B cell (primary cell): ENCODE results near the gene MED26. TPM values are rescaled to one million over a fixed set of nuclear protein-coding genes. Genes with fewer than 3 reads are reported as not detected.

Experiments
- ATAC-seq: fragments of 200-7000 bp; cut with Tn5 transposase; one replicate; pipeline ENCODE4 v1.10.0; 2021; ENCODE audit warnings: low read depth, mild to moderate bottlenecking, moderate number of reproducible peaks, moderate library complexity
- CTCF ChIA-PET: fragments of 350-600 bp; sonication (Branson Sonifier 250); formaldehyde crosslinking; loops from one replicate; lab custom pipeline; 2021; ENCODE audit warnings: antibody characterized with exemption, inconsistent platforms; lab: Charles Lee
- POLR2A ChIA-PET: fragments of 350-600 bp; sonication (Branson Sonifier 250); formaldehyde crosslinking; loops from one replicate; lab custom pipeline; 2021; ENCODE audit warnings: antibody characterized with exemption; lab: Charles Lee
- DNase-seq: peaks from one replicate; pipeline ENCODE4 v3.0.0; 2013
- H2AFZ ChIP-seq: 2 replicates; pipeline ENCODE4 v1.6.1; 2012; ENCODE audit warnings: mild to moderate bottlenecking, low read depth, low read length; ENCODE audit not compliant: insufficient read depth, poor library complexity, severe bottlenecking
- H3K27ac ChIP-seq, 2 donors: 1 replicate in 1 of 2; 2 replicates in 1 of 2; pipeline ENCODE4 v1.5.1; 2012 to 2013; ENCODE audit warnings: low read length in 2 of 2, mild to moderate bottlenecking in 2 of 2, moderate library complexity in 1 of 2
- H3K27me3 ChIP-seq, 4 experiments: fragments of 200-600 bp in 1 of 4; sonication (generic) in 1 of 4; replicated peaks in 1 of 4; 1 replicate in 2 of 4; 2 replicates in 2 of 4; pipeline versions ENCODE4 v1.6.1 to v1.7.0; 2013 to 2016; ENCODE audit warnings: low read length in 3 of 4, mild to moderate bottlenecking in 2 of 4, mixed read lengths in 1 of 4, moderate library complexity in 1 of 4; ENCODE audit not compliant: insufficient read depth in 4 of 4, control insufficient read depth in 3 of 4; ENCODE audit errors: control extremely low read depth in 1 of 4
- H3K36me3 ChIP-seq, 2 experiments: replicated peaks in 1 of 2; 1 replicate in 1 of 2; 2 replicates in 1 of 2; pipeline versions ENCODE4 v1.6.1 to v1.7.1; 2013; ENCODE audit warnings: low read length in 1 of 2; ENCODE audit not compliant: insufficient read depth in 2 of 2, control insufficient read depth in 1 of 2; ENCODE audit errors: control extremely low read depth in 1 of 2, extremely low read depth in 1 of 2
- H3K4me1 ChIP-seq, 2 donors: fragments of 200-600 bp in 1 of 2; sonication (generic) in 1 of 2; 1 replicate in 1 of 2; 2 replicates in 1 of 2; pipeline versions ENCODE4 v1.5.1 to v1.6.1; 2013 to 2017; ENCODE audit warnings: low read length in 2 of 2; ENCODE audit not compliant: control insufficient read depth in 2 of 2, insufficient read depth in 2 of 2
- H3K4me2 ChIP-seq: replicated peaks from 2 replicates; pipeline ENCODE3; 2012; ENCODE audit warnings: mild to moderate bottlenecking, low read depth, low read length; ENCODE audit not compliant: poor library complexity, severe bottlenecking
- H3K4me3 ChIP-seq, 5 experiments: fragments of 200-600 bp in 1 of 5; sonication (generic) in 1 of 5; 1 replicate in 3 of 5; 2 replicates in 2 of 5; pipeline versions ENCODE4 v1.5.1 to v1.7.0; 2011 to 2016; ENCODE audit warnings: low read length in 4 of 5, mild to moderate bottlenecking in 4 of 5, low read depth in 2 of 5, control low read depth in 1 of 5, moderate library complexity in 1 of 5; ENCODE audit not compliant: insufficient read depth in 1 of 5; ENCODE audit errors: control extremely low read depth in 1 of 5, extremely low read depth in 1 of 5
- H3K79me2 ChIP-seq: fragments of 200-600 bp; sonication (generic); one replicate; pipeline ENCODE4 v1.6.0; 2016; ENCODE audit warnings: low read length; ENCODE audit not compliant: control insufficient read depth, insufficient read depth
- H3K9ac ChIP-seq: fragments of 200-600 bp; sonication (generic); 2 replicates; pipeline ENCODE4 v1.6.1; 2017; ENCODE audit warnings: mild to moderate bottlenecking, low read length, moderate library complexity
- H3K9me3 ChIP-seq, 3 donors: one replicate each; pipeline versions ENCODE4 v1.6.1 to v1.7.1; 2013; ENCODE audit warnings: low read length in 2 of 3; ENCODE audit not compliant: control insufficient read depth in 2 of 3, insufficient read depth in 1 of 3; ENCODE audit errors: control extremely low read depth in 1 of 3
- H4K20me1 ChIP-seq: 2 replicates; pipeline ENCODE4 v1.6.0; 2012; ENCODE audit warnings: mild to moderate bottlenecking, low read length; ENCODE audit not compliant: insufficient read depth, control insufficient read depth, poor library complexity, severe bottlenecking
- H3K27ac Mint-ChIP-seq: one replicate; pipeline ENCODE4 v1.8.0; 2021; ENCODE audit warnings: mixed read lengths
- H3K27me3 Mint-ChIP-seq: one replicate; pipeline ENCODE4 v1.8.0; 2021; ENCODE audit warnings: mixed read lengths
- H3K4me1 Mint-ChIP-seq: one replicate; pipeline ENCODE4 v1.8.0; 2021; ENCODE audit warnings: mixed read lengths
- H3K4me3 Mint-ChIP-seq: one replicate; pipeline ENCODE4 v1.8.0; 2021; ENCODE audit warnings: mixed read lengths
- H3K9me3 Mint-ChIP-seq: one replicate; pipeline ENCODE4 v1.8.0; 2022; ENCODE audit warnings: mixed read lengths; ENCODE audit not compliant: insufficient read depth
- CTCF ChIP-seq: fragments of 200-600 bp; IDR thresholded peaks from one replicate; pipeline ENCODE4 v1.8.0; 2022; ENCODE audit warnings: antibody characterized with exemption, mild to moderate bottlenecking
- EZH2 ChIP-seq: IDR thresholded peaks from 2 replicates; pipeline ENCODE4 v1.6.1; 2012; ENCODE audit warnings: borderline replicate concordance, low read depth, mild to moderate bottlenecking, moderate library complexity, low read length; ENCODE audit not compliant: insufficient read depth, poor library complexity, severe bottlenecking
- WGBS: methylation state at CpG from one replicate; pipeline ENCODE4 v1.1.5; 2013; ENCODE audit warnings: missing lambda C conversion rate; ENCODE audit not compliant: insufficient coverage; 5-methylcytosine and 5-hydroxymethylcytosine counted together
- intact Hi-C: fragments of 100-400 bp; cut with micrococcal nuclease; formaldehyde crosslinking; loops from one replicate; pipeline ENCODE4 v1.10.0; 2022
- polyA plus RNA-seq: library from polyadenylated mRNA; depleted of rRNA; stranded (reverse); fragments of >200 nt; gene quantifications from 2 replicates; pipeline ENCODE4 v1.2.3, GENCODE V29; 2012
- total RNA-seq, 2 donors: library from RNA; stranded (reverse); fragments of 120-200 nt in 1 of 2; gene quantifications; 1 replicate in 1 of 2; 2 replicates in 1 of 2; pipeline versions ENCODE4 v1.2.3 to v1.2.4, GENCODE V29; 2013 to 2022

Gene MED26
- total and polyA plus RNA-seq, 2 donors (not counting 1 experiment from before 2014, with no cell fraction given), result 15.6 to 33.6 TPM

- intact Hi-C loops, result no loop called here
- H3K4me1 Mint-ChIP-seq, result no peaks in the 10 kb centered on the region
- Histone ChIP-seq H3K4me3 (no peak overlapping the region), H3K9ac (no peak overlapping the region), H3K4me2 (no peak overlapping the region), H3K27ac (no peak overlapping the region), H3K9me3 (no peaks in the 10 kb centered on the region), H2AFZ (no peak overlapping the region), H3K79me2 (no peaks in the 10 kb centered on the region), H3K4me1 (no peaks in the 10 kb centered on the region), H3K36me3 (peaks cover 0 to 3% of the 10 kb centered on the region in 2 experiments), H3K27me3 (no peaks in the 10 kb centered on the region), H4K20me1 (no peaks in the 10 kb centered on the region)
- no peak overlapping the region for H3K27ac Mint-ChIP-seq
- no peak for ATAC-seq
- ChIA-PET CTCF (interaction anchor here (0.8 kb wide), 1 partner anchor 11 kb away, joined by 3 read pairs; no protein-coding TSS in a partner anchor), POLR2A (interaction anchor here (0.6 kb wide), 2 partner anchors 13 to 632 kb away, joined by 3 read pairs; partner anchors contain the start of gene ABHD8)
- no peaks in the 10 kb centered on the region for H3K27me3 Mint-ChIP-seq
- DNase-seq, result no peak
- no peak overlapping the region for H3K4me3 Mint-ChIP-seq
- no peaks in the 10 kb centered on the region for H3K9me3 Mint-ChIP-seq
- over 99% methylated on average over 9 of the region's 12 CpGs for WGBS
- no peak for TF ChIP-seq CTCF
- TF ChIP-seq EZH2, result no peak
Measured at GRCh38 chr19:16671652-16672274, 43.8 kb upstream of the MED26 start.

GRCh38 chr19:16670291-16670690 lies 42.3 kb upstream of the MED26 start:
- over 99% methylated on average over 10 of the region's 13 CpGs for WGBS
- H2AFZ ChIP-seq, result no peak overlapping the region
- CTCF ChIA-PET, result interaction anchor here (0.6 kb wide), 1 partner anchor 396 kb away, joined by 4 read pairs; no protein-coding TSS in a partner anchor

More at GRCh38 chr19:16670291-16670690, 42.3 kb upstream of the MED26 start:
- Mint-ChIP-seq H3K27me3 (no peaks in the 10 kb centered on the region), H3K4me1 (no peaks in the 10 kb centered on the region), H3K27ac (no peak overlapping the region), H3K9me3 (no peaks in the 10 kb centered on the region), H3K4me3 (no peak overlapping the region)
- Histone ChIP-seq H3K79me2 (peaks cover 4% of the 10 kb centered on the region), H3K9me3 (no peaks in the 10 kb centered on the region), H3K4me1 (no peaks in the 10 kb centered on the region), H3K4me3 (no peak overlapping the region), H3K27me3 (no peaks in the 10 kb centered on the region), H3K9ac (no peak overlapping the region), H3K36me3 (peaks cover 0 to 3% of the 10 kb centered on the region in 2 experiments), H4K20me1 (no peaks in the 10 kb centered on the region), H3K27ac (no peak overlapping the region), H3K4me2 (no peak overlapping the region)
- POLR2A ChIA-PET, result no interaction called here
- TF ChIP-seq EZH2, result no peak
- TF ChIP-seq CTCF, result no peak
- ATAC-seq, result no peak
- no peak for DNase-seq
- intact Hi-C loops, result no loop called here
